Neuron (in vitro differentiated cells): ENCODE data around the gene GMDS.

Experiments used
- H2AFZ ChIP-seq: one replicate; pipeline ENCODE4 v1.6.1; 2013; ENCODE audit warnings: low read depth, mild to moderate bottlenecking, inconsistent platforms, low read length, moderate library complexity
- H3K27me3 ChIP-seq: one replicate; pipeline ENCODE4 v1.6.1; 2013; ENCODE audit warnings: low read length; ENCODE audit not compliant: insufficient read depth
- H3K36me3 ChIP-seq: one replicate; pipeline ENCODE4 v1.6.1; 2013; ENCODE audit warnings: low read length; ENCODE audit not compliant: insufficient read depth
- H3K4me1 ChIP-seq: one replicate; pipeline ENCODE4 v1.6.1; 2013; ENCODE audit warnings: low read length; ENCODE audit not compliant: insufficient read depth
- H3K4me3 ChIP-seq: 2 replicates; pipeline ENCODE4 v1.5.1; 2013; ENCODE audit warnings: mild to moderate bottlenecking, low read length, moderate library complexity
- H3K9me3 ChIP-seq: one replicate; pipeline ENCODE4 v1.6.1; 2013; ENCODE audit warnings: low read length

Gene GMDS

GRCh38 chr6:1870251-1870650, 375.2 kb downstream of the GMDS start:
- Histone ChIP-seq H3K36me3 (no peaks in the 10 kb centered on the region), H3K4me3 (no peak overlapping the region), H3K9me3 (no peaks in the 10 kb centered on the region), H2AFZ (no peak overlapping the region), H3K4me1 (peaks cover 21% of the 10 kb centered on the region), H3K27me3 (no peaks in the 10 kb centered on the region)

- H3K36me3 ChIP-seq: no peaks in the 10 kb centered on the region
- no peak overlapping the region for H2AFZ ChIP-seq
- H3K9me3 ChIP-seq: no peaks in the 10 kb centered on the region
- peaks cover 23% of the 10 kb centered on the region for H3K4me1 ChIP-seq
- no peak overlapping the region for H3K4me3 ChIP-seq
- no peaks in the 10 kb centered on the region for H3K27me3 ChIP-seq
Observed at GRCh38 chr6:1869769-1870168, 375.6 kb downstream of the GMDS start.

GRCh38 chr6:1869308-1869707, 376.1 kb downstream of the GMDS start:
- Histone ChIP-seq H3K4me1 (peaks cover 27% of the 10 kb centered on the region), H2AFZ (no peak overlapping the region), H3K27me3 (no peaks in the 10 kb centered on the region), H3K9me3 (no peaks in the 10 kb centered on the region), H3K4me3 (no peak overlapping the region), H3K36me3 (no peaks in the 10 kb centered on the region)

DNA sequence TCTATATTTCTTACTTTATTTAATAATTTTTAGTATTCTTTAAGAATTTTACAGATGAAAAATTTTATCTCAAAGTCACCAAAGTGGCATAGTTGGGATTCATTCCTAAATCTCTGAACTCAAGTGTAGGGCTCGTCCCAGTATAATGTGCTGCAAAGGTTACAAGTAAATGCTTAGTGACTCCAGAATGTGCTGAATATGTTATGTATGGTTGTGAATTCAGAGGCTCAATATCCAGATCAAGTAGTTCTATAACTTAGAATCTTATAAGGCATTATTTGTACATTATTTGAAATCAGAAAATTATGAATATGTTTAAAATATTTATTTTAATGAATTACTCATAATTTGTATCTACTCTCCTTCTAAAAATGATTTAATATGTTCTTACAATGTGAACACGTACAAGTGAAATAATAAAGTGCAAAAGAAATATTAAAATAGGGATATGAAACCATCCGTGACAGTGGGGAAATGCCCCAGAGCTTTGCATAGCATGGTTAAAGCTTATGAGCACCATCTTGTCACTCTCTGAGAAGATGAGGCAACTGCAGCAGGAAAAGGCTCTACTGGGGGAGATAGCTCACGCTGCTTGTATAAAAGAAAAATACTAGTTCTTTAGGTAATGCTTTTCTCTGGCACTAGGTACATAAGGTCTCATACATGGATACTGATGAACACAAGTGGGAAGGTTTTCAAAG, 376.7 kb downstream of the GMDS start:
- Histone ChIP-seq H3K27me3 (no peaks in the 10 kb centered on the region), H3K4me3 (no peak overlapping the region), H2AFZ (no peak overlapping the region), H3K36me3 (no peaks in the 10 kb centered on the region), H3K9me3 (no peaks in the 10 kb centered on the region), H3K4me1 (peaks cover 30% of the 10 kb centered on the region)

DNA sequence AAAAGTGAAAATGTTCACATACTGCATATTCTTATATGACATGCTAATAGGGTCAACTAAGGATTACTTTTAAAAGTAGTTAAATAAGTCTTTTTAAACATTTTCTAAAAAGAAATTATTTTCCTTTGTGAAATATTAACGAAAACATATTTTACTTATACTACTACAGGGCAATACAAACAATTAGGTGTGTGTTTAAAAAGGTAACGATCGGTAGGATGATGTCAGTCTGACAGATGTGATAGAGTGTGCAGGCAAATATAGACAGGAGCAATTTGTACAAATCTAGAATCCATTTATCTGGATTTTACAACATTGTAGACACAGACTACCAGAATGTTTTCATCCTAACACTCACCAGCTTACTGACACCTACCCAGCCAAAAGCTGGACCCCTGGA, 378.2 kb downstream of the GMDS start:
- H3K9me3 ChIP-seq: no peaks in the 10 kb centered on the region
- H3K4me3 ChIP-seq: no peak overlapping the region
- no peak overlapping the region for H2AFZ ChIP-seq
- peaks cover 23% of the 10 kb centered on the region for H3K4me1 ChIP-seq
- no peaks in the 10 kb centered on the region for H3K27me3 ChIP-seq
- H3K36me3 ChIP-seq: no peaks in the 10 kb centered on the region

- peaks cover 8% of the 10 kb centered on the region for H3K4me1 ChIP-seq
- H2AFZ ChIP-seq: no peak overlapping the region
- no peak overlapping the region for H3K4me3 ChIP-seq
- no peaks in the 10 kb centered on the region for H3K9me3 ChIP-seq
- H3K27me3 ChIP-seq: no peaks in the 10 kb centered on the region
- no peaks in the 10 kb centered on the region for H3K36me3 ChIP-seq
Observed at GRCh38 chr6:1865585-1865984, 379.8 kb downstream of the GMDS start.

GRCh38 chr6:1864496-1864895, 380.9 kb downstream of the GMDS start:
- no peaks in the 10 kb centered on the region for H3K27me3 ChIP-seq
- no peak overlapping the region for H2AFZ ChIP-seq
- no peaks in the 10 kb centered on the region for H3K36me3 ChIP-seq
- H3K4me3 ChIP-seq: no peak overlapping the region
- H3K9me3 ChIP-seq: no peaks in the 10 kb centered on the region
- H3K4me1 ChIP-seq: peaks cover 8% of the 10 kb centered on the region

DNA sequence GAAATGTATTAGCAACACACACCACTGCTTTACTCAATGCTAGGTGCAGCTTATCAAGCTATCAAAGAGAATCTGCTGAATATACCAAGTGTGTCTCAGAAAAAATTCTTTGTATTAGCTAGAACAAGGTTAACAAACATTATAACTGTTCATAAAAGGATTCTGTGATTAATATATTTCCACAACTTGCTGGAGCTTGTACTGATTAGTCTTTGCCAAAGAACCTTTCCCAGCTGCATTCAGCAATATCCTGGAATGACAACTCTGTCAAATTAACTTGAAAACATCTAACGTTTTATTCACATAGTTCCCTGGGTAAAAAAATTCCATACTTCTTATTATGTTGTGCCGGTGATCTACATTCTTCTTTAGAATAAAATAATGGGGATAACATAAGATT, 383.0 kb downstream of the GMDS start:
- no peaks in the 10 kb centered on the region for H3K9me3 ChIP-seq
- H3K27me3 ChIP-seq: no peaks in the 10 kb centered on the region
- H3K36me3 ChIP-seq: no peaks in the 10 kb centered on the region

GRCh38 chr6:1860756-1861348, 384.6 kb downstream of the GMDS start:
- no peaks in the 10 kb centered on the region for H3K36me3 ChIP-seq
- H3K27me3 ChIP-seq: no peaks in the 10 kb centered on the region
- peaks cover 16% of the 10 kb centered on the region for H3K4me1 ChIP-seq
- H3K9me3 ChIP-seq: no peaks in the 10 kb centered on the region
- H3K4me3 ChIP-seq: no peak overlapping the region
- no peak overlapping the region for H2AFZ ChIP-seq

More for the DNA sequence above, 383.0 kb downstream of the GMDS start:
- no peak overlapping the region for H2AFZ ChIP-seq
- H3K4me3 ChIP-seq: no peak overlapping the region
- H3K4me1 ChIP-seq: peaks cover 8% of the 10 kb centered on the region

GRCh38 chr6:1858859-1859258, 386.5 kb downstream of the GMDS start:
- no peak overlapping the region for H2AFZ ChIP-seq
- peaks cover 9% of the 10 kb centered on the region for H3K4me1 ChIP-seq
- no peaks in the 10 kb centered on the region for H3K36me3 ChIP-seq
- H3K27me3 ChIP-seq: no peaks in the 10 kb centered on the region
- no peaks in the 10 kb centered on the region for H3K9me3 ChIP-seq
- no peak overlapping the region for H3K4me3 ChIP-seq

- no peak overlapping the region for H2AFZ ChIP-seq
- H3K27me3 ChIP-seq: no peaks in the 10 kb centered on the region
- H3K4me1 ChIP-seq: peaks cover 9% of the 10 kb centered on the region
- no peaks in the 10 kb centered on the region for H3K9me3 ChIP-seq
- no peaks in the 10 kb centered on the region for H3K36me3 ChIP-seq
- no peak overlapping the region for H3K4me3 ChIP-seq
Observed at GRCh38 chr6:1858196-1858595, 387.2 kb downstream of the GMDS start.

DNA sequence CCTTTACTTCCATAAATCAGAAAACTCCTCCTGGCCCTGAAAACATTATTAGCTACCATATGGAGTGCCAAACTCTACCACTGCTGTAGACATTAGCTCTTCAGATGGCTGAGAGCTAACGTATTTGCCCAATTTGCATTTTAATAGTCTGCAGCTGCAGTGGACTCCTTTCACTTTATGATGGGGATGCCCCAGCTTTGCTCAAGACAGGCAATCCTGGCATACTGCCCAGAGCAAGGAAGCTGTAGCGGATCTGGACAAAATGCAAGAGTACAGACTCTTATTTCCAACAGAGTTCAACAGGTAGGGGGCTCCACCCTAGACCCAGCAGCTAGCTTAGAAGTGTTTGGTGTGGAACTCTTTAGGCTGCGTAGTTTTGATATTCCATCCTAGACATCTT, 389.0 kb downstream of the GMDS start:
- Histone ChIP-seq H3K36me3 (no peaks in the 10 kb centered on the region), H3K27me3 (no peaks in the 10 kb centered on the region), H3K9me3 (no peaks in the 10 kb centered on the region), H2AFZ (no peak overlapping the region), H3K4me3 (no peak overlapping the region), H3K4me1 (peaks cover 9% of the 10 kb centered on the region)

DNA sequence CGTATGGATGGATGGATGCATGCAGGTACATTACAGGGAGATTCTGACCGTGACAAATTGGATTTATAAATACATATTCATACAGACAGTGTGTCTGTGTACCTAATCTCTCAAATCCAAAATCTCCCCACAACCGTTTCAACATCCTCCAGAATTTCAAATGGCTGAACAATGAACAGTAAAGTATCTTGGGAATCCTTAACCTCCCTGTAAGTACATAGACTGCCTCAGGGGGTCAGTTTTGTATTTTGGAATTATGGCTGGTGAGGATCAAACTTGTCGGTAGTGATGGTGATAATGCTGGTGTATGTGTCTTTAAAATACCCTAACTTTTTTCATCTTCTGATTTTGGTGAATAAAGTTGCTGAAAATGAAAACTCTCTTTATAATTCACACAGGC, 389.5 kb downstream of the GMDS start:
- Histone ChIP-seq H3K4me3 (no peak overlapping the region), H3K36me3 (no peaks in the 10 kb centered on the region), H3K9me3 (no peaks in the 10 kb centered on the region), H3K27me3 (no peaks in the 10 kb centered on the region), H3K4me1 (peaks cover 9% of the 10 kb centered on the region), H2AFZ (no peak overlapping the region)

DNA sequence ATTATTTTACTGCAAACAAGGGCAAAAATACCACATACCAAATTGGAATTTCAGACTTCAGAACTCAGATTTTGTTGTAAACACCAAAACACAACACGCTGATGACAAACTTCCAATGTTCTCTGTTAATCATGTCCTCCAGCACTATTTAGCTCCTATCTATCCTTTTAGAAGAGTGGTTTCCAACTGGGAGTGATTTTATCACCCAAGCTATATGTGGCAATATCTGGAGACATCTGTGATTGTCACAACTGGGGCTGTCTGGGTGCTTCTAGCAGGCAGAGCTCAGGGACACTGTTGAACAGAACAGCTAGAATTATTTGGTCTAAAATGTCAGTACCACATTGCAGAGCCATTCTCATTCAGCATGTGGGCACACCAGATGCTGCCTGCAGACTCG, 391.1 kb downstream of the GMDS start:
- Histone ChIP-seq H3K4me3 (no peak overlapping the region), H3K27me3 (no peaks in the 10 kb centered on the region), H2AFZ (no peak overlapping the region), H3K4me1 (peaks cover 9% of the 10 kb centered on the region), H3K36me3 (no peaks in the 10 kb centered on the region), H3K9me3 (no peaks in the 10 kb centered on the region)
